Cardiac fibroblast (primary cell): Measurements from ENCODE around the gene PSTPIP2.
A peak's percentile ranks its signal among the peaks of the same experiment; 100 is the strongest.

Experiments
- DNase-seq, 2 donors: peaks; one replicate each; pipeline versions ENCODE4 v3.0.0 to v3.0.0-alpha.2; 2010; ENCODE audit warnings: low read depth in 2 of 2
- H3K4me3 ChIP-seq, 2 donors: replicated peaks in 1 of 2; 1 replicate in 1 of 2; 2 replicates in 1 of 2; pipeline ENCODE4 v1.5.1; 2011; ENCODE audit warnings: low read depth in 2 of 2, low read length in 2 of 2, mild to moderate bottlenecking in 2 of 2, moderate library complexity in 1 of 2
- TF ChIP-seq, protein P1 (sequence below): IDR thresholded peaks from one replicate; pipeline ENCODE4 v1.5.1; 2011; ENCODE audit warnings: low read depth, mild to moderate bottlenecking, low read length, inconsistent platforms

The PSTPIP2 gene

DNA sequence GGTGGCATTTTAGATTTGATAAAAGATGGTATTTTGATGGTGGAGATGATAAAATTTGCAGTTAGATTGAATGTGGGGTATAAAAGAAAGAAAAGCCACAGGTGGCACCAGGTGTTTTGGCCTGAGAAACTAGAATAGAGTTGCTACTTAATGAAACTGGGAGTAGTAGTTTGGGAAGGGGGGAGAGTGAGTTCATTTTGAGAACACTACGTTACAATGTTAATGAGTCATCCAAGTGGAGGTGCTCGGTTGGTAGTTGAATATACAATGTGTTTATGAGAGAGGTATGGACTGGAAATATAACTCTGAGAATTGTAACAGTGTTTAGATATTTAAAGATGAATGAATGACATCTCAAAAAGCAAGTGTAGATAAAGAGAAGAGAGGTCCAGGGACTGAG, 131.3 kb downstream of the PSTPIP2 start:
- H3K4me3 ChIP-seq = no peak overlapping the region
- peak in 1 of 2 donors; percentile 32 for DNase-seq
- TF ChIP-seq, protein P1, sequence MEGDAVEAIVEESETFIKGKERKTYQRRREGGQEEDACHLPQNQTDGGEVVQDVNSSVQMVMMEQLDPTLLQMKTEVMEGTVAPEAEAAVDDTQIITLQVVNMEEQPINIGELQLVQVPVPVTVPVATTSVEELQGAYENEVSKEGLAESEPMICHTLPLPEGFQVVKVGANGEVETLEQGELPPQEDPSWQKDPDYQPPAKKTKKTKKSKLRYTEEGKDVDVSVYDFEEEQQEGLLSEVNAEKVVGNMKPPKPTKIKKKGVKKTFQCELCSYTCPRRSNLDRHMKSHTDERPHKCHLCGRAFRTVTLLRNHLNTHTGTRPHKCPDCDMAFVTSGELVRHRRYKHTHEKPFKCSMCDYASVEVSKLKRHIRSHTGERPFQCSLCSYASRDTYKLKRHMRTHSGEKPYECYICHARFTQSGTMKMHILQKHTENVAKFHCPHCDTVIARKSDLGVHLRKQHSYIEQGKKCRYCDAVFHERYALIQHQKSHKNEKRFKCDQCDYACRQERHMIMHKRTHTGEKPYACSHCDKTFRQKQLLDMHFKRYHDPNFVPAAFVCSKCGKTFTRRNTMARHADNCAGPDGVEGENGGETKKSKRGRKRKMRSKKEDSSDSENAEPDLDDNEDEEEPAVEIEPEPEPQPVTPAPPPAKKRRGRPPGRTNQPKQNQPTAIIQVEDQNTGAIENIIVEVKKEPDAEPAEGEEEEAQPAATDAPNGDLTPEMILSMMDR = no peak

DNA sequence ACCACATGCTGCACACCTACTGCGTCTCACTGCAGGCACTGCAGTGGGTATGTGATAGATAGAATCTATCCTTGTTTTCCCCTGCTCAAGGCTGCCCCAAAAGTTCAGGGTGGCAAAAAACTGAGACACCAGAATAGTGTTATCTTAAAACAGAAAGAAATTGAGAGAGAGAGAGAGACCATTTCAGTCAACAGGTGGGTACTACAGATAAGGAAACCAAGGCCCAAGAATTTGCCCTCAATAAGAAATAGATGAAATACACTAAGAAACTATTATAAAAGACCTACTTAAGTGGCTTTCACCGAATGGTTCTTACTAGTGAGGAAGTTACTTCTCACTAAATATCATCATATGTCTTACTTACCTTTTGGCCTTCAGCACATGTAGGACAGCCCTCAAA, 132.8 kb downstream of the PSTPIP2 start:
- no peak overlapping the region for H3K4me3 ChIP-seq
- TF ChIP-seq, protein P1 = no peak
- DNase-seq = no peak

DNA sequence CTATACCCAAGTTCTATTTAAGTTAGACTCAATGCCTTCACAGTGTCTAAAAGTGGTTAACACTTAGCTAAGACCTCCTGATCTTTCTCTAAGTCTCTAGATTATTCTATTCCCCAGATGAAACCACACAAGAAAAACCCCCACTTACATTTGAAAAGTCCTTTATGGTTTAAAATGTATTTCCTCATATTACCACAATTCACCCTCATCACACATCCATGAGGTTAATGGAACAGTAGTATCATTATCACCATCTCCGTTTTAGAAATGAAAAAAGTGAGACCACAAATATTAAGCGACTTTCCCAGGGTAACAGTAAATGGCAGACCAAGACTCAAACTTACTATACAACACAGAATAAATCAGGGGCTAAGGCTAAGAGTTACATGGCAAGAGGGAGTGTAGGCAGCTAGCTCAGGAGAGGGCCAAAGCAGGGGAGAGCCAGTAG, 133.5 kb downstream of the PSTPIP2 start:
- TF ChIP-seq, protein P1 = no peak
- no peak overlapping the region for H3K4me3 ChIP-seq
- DNase-seq = no peak

DNA sequence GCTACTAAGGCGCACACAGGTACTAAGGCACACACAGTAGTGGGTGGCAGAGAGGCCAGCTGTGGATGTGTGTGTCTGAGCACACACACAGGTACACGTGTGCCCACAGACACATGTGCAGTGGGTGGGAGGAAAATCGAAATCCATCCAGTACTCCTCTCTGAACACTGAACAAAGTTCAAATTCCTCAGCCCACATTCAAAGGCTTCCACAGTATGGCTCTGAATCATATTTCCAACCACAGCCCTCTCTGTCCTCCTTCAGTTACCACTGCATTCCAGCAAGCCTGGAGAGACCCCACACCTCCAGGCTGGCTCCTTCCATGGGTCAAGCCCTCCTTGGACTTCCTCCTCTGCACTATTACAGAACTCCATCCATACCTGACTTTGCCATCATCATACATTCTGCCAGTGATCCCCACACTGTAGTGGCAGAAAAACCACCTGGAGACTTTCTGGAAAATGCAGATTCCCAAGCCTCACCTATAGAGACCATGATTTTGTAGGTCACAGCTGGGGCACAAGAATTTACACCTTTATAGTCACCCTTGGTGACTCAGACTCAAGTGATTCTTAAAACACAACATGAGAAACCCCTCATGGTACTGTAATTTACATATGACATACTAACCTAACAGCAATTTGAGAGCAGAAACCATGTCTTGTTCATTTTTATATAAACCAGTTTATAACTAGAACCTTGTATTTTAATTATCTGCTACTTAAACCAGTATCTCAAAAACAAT, 136.3 kb downstream of the PSTPIP2 start:
- no peak overlapping the region for H3K4me3 ChIP-seq
- TF ChIP-seq, protein P1 = no peak
- DNase-seq = peak in 1 of 2 donors; percentile 54
